ENCODE results near the gene CDH4. TPM values are rescaled to one million over a fixed set of nuclear protein-coding genes. Genes with fewer than 3 reads are reported as not detected.

Gene CDH4
- total RNA-seq, 4 donors from 2014 or later: 0.71 to 4.2 (median 2.9) TPM

- TF ChIP-seq POLR2A (IDR thresholded peaks at IDR 0.05): no peak
- TF ChIP-seq, protein P1, sequence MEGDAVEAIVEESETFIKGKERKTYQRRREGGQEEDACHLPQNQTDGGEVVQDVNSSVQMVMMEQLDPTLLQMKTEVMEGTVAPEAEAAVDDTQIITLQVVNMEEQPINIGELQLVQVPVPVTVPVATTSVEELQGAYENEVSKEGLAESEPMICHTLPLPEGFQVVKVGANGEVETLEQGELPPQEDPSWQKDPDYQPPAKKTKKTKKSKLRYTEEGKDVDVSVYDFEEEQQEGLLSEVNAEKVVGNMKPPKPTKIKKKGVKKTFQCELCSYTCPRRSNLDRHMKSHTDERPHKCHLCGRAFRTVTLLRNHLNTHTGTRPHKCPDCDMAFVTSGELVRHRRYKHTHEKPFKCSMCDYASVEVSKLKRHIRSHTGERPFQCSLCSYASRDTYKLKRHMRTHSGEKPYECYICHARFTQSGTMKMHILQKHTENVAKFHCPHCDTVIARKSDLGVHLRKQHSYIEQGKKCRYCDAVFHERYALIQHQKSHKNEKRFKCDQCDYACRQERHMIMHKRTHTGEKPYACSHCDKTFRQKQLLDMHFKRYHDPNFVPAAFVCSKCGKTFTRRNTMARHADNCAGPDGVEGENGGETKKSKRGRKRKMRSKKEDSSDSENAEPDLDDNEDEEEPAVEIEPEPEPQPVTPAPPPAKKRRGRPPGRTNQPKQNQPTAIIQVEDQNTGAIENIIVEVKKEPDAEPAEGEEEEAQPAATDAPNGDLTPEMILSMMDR (IDR thresholded peaks at IDR 0.05): no peak
- intact Hi-C loops (cut with DNase I; ENCODE audit: low total_unique reads): no loop called here
- H3K4me3 ChIP-seq (ENCODE audit: low read depth, poor library complexity, severe bottlenecking): no peak overlapping the region
- no peak for DNase-seq (ENCODE audit: low spot score in 2 of 2)
- WGBS, 2 donors: 68 to 82% methylated on average over 15 of the region's 15 CpGs
These were observed 543.9 kb downstream of the CDH4 start for GRCh38 chr20:61795669-61796630.

GRCh38 chr20:61796738-61797137 lies 544.7 kb downstream of the CDH4 start:
- WGBS, 2 donors: 72 to 73% methylated on average over 11 of the region's 11 CpGs
- DNase-seq (ENCODE audit: low spot score in 2 of 2): no peak
- intact Hi-C loops (cut with DNase I; ENCODE audit: low total_unique reads): no loop called here
- H3K4me3 ChIP-seq (ENCODE audit: low read depth, poor library complexity, severe bottlenecking): no peak overlapping the region
- TF ChIP-seq, protein P1 (IDR thresholded peaks at IDR 0.05): no peak
- no peak for TF ChIP-seq POLR2A (IDR thresholded peaks at IDR 0.05)

- DNase-seq (ENCODE audit: low spot score in 2 of 2): no peak
- H3K4me3 ChIP-seq (ENCODE audit: low read depth, poor library complexity, severe bottlenecking): no peak overlapping the region
- intact Hi-C loops (cut with DNase I; ENCODE audit: low total_unique reads): no loop called here
- no peak for TF ChIP-seq POLR2A (IDR thresholded peaks at IDR 0.05)
- TF ChIP-seq, protein P1 (IDR thresholded peaks at IDR 0.05): no peak
- 59 to 79% methylated on average over 7 of the region's 7 CpGs for WGBS, 2 donors
These were observed 545.1 kb downstream of the CDH4 start for GRCh38 chr20:61797200-61797599.

GRCh38 chr20:61797971-61798411 lies 545.9 kb downstream of the CDH4 start:
- no peak for DNase-seq (ENCODE audit: low spot score in 2 of 2)
- no peak for TF ChIP-seq POLR2A (IDR thresholded peaks at IDR 0.05)
- TF ChIP-seq, protein P1 (IDR thresholded peaks at IDR 0.05): no peak
- 67 to 79% methylated on average over 17 to 18 of the region's 25 CpGs for WGBS, 2 donors
- intact Hi-C loops (cut with DNase I; ENCODE audit: low total_unique reads): no loop called here
- H3K4me3 ChIP-seq (ENCODE audit: low read depth, poor library complexity, severe bottlenecking): no peak overlapping the region

- DNase-seq (ENCODE audit: low spot score in 2 of 2): no peak
- WGBS, 2 donors: 87% methylated on average over 12 to 13 of the region's 16 CpGs
- no peak overlapping the region for H3K4me3 ChIP-seq (ENCODE audit: low read depth, poor library complexity, severe bottlenecking)
- TF ChIP-seq POLR2A (IDR thresholded peaks at IDR 0.05): no peak
- TF ChIP-seq, protein P1 (IDR thresholded peaks at IDR 0.05): no peak
- intact Hi-C loops (cut with DNase I; ENCODE audit: low total_unique reads): no loop called here
These were observed 546.6 kb downstream of the CDH4 start for GRCh38 chr20:61798632-61799031.
